Measurements from ENCODE around the gene TMEM31.

DNA sequence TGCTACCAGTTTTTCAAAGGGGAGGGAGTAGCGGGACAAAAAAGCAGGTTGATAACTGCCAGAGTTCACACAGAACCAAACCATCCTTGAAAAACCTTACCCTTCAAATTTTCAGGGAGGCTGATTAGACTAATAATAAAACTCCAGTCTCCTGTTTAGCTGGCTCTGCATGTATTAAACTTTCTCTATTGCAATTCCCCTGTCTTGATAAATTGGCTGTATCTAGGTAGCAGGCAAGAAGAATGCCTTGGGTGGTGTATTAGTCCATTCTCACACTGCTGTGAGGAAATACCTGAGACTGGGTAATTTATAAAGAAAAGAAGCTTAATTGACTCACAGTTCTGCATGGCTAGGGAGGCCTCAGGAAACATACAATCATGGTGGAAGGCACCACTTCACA, 47.8 kb downstream of the TMEM31 start:
- TF ChIP-seq POLR2A (IDR thresholded peaks at IDR 0.05) (no peak), POLR2AphosphoS5 (IDR thresholded peaks at IDR 0.05) (no peak)
- TF ChIP-seq, protein P1, sequence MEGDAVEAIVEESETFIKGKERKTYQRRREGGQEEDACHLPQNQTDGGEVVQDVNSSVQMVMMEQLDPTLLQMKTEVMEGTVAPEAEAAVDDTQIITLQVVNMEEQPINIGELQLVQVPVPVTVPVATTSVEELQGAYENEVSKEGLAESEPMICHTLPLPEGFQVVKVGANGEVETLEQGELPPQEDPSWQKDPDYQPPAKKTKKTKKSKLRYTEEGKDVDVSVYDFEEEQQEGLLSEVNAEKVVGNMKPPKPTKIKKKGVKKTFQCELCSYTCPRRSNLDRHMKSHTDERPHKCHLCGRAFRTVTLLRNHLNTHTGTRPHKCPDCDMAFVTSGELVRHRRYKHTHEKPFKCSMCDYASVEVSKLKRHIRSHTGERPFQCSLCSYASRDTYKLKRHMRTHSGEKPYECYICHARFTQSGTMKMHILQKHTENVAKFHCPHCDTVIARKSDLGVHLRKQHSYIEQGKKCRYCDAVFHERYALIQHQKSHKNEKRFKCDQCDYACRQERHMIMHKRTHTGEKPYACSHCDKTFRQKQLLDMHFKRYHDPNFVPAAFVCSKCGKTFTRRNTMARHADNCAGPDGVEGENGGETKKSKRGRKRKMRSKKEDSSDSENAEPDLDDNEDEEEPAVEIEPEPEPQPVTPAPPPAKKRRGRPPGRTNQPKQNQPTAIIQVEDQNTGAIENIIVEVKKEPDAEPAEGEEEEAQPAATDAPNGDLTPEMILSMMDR (IDR thresholded peaks at IDR 0.05), result no peak

Measured in prostate gland (tissue), 2 donors.